NCI-H510A (cell line): ENCODE results near the gene POLR2E.

Experiments
- DNase-seq: peaks from one replicate; lab custom pipeline; 2025; lab: John Stamatoyannopoulos, UW

The POLR2E gene

DNA sequence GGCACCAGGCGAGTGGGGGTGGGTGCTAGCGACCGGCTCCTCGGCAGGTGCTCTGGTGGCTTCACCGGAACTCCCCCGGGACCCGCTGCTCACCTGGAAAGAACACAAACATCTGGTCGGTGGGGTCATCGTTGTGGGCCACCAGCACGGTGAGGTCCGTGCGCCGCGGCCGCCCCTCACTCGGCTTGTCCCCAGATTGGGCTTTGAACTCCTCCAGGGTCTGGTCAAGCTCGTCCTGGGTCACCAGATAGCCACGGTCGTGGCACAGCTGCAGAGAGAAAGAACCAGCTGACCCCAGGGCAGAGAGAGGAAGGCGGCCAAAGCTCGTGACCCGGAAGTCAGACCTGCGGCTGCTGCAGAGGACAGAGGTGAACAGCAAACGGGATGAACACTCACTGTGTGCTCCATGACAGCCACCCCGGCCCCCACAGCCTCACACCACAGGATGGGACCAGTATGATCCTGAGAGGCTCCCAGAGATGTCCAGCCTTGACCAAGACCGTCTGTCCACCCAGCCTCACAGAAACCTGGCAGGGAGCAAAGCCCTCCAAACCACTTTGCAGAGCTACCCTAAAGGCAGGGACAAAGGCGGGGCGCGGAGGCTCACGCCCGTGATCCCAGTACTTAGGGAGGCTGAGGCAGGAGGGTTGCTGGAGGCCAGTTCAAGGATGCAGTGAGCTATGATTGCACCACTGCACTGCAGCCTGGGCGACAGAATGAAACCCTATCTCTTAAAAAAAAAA lies 1.2 kb downstream of the POLR2E start:
- DNase-seq, result no peak

DNA sequence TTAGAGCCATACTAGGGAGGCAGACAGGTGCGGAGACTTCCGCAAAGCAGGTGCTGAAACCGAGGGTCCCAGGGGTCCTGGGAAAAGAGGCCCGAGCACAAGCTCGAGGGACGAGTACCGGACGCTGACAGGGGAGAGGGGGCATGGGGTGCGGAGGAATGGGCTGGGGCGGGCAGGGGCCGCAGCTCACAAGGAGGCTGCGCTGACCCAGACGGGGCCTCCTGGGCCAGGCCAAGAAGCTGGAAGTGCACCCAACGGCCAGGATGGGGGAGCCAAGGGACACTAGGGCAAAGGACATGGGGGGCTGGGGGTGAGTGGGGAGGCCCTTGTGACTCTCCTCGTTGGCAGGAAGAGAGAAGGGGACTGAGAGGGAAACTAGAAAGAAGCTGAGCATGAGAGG lies 1.8 kb downstream of the POLR2E start:
- no peak for DNase-seq

DNA sequence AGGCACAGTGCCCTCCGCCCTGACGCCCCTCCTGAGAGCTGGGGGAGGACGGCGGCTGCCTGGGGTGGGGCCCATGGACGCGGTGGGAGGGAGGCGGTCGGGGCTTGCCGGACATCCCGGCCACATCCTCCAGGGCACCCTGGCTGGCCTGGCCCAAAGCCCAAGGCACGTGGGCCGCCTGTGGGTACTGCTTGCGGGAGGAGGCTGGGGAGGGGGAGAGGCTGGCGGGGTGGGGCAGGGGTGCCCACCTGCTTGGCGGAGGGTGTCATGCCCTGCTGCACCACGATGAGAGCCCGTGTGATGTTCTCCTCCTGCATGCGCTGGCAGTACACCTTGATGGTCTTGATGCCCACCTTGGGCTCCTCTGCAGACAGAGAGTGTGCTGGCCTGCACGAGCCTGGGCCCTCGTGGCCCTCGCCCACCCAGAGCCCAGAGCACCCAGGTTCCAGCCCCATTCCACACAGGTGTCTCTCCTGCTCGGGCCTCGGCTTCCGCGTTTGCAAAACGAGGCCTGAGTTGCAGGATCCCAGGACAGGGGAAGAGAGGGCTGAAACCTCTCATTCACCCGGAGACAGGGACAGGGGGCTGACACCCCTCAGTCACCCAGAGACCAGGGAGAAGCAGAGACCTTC lies 3.5 kb downstream of the POLR2E start:
- no peak for DNase-seq

DNA sequence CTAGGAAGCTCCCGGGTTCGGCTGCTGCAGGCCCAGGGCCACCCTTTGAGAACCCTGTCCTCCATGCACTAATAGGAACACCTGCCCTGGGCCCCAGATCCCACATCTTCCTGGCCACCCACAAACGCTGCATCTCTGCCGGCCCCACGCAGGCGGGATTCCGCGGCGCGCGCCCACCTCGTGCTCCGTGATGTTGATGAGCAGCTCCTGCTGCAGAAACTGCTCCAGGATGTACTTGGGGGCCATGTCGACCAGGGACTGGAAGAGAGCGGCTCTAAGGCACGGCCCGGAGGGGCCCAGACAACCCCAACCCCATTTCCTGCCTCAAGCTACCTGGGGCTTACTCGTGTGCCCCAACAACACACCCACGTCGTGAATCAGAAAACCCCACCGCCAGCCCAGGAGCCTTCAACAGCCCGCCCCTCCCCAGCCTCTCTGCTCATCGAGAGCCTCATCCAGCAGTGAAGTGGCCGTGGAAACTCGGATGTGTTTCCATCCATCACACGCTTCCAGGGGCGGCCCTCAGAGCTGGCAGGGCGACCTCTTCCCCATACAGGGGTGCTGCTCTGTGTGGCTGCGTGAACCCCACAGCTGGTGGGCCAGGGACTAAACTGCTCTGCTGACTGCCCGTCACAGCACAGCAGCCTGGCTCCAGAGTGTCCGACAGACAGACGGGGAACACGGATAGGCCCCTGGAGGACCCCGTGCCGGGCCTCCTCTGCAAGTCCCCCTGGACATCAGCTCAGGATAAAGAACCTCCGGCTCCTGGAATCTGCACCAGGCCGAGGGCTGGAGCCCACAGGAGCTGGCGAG lies 4.2 kb downstream of the POLR2E start:
- no peak for DNase-seq

DNA sequence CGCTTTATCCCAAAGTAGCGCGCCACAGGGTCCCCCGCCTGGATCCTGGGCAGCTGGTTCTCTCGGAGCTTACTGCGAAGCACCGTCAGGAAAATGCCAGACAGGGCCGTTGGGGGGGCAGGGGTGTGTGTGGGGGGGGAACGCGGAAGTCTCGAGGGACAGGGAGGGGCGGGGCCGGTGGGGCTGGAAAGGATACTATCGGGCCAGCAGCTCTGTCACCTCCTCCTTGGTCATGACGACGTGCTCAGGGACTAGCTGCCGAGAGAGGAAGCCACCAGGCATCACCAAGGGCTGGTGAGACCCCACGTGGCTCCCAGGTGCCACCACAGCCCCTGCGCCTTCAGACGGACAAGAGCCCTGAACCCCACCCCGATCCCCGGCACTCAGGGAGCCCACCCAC lies 5.3 kb downstream of the POLR2E start:
- no peak for DNase-seq

DNA sequence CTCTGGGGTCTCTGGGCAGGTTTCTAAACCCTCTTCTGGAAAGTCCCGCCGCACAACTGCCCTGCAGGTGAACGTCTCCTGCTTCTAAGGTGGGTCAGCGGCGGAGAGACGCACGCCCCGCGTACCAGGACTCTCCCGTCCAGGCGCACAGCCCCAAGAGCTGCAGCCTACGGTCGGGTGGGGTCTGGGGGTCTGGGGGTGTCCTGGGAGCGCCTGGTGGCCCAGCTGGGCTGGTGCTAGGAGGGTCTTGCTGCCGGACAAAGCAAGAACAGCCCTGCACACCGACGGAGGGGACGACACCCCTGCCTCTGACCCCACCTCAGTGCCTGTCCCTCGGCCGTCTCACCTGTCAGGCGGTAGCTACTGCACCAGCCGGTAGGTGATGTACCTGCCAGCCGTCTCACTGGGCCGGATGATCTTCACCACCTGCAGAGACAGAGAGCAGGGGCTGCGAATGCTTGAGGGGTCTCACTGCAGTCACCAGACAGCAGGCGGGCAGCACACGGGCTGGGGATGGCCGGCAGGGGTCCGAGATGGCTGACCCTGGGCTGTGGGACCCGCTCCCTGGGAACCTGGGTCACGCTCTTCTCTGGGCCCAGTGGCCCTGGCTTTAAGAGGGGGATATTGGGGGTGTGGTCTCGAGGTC lies 5.9 kb downstream of the POLR2E start:
- no peak for DNase-seq

DNA sequence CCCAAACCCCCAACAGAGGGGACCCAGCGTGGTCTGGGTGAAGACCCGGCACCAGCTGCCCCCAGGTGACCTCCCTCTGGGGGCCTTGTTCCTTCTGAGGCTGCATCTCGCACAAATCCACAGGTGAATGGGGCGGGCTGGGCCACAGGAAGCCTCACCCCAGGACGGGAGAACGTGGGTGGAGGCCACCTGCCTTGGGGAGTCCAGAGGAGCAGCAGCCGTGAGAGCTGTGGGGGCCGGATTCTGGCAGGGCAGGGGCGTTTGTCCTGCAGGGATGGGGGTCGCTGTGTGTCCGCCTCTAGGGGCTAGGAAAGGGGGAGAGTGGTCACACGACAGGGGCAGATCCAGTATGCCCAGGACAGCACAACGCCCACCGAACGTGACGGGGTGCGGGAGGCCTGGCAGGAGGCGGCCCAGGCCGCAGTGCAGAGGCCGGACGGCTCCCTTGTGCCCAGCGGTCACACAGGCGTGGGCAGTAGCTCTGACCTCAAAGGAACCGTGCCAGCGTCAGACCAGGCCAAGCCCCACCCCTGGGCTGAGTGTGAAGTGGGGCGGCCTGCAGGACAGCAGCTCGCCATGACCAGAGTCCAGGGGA lies 6.7 kb downstream of the POLR2E start:
- DNase-seq, result no peak

DNA sequence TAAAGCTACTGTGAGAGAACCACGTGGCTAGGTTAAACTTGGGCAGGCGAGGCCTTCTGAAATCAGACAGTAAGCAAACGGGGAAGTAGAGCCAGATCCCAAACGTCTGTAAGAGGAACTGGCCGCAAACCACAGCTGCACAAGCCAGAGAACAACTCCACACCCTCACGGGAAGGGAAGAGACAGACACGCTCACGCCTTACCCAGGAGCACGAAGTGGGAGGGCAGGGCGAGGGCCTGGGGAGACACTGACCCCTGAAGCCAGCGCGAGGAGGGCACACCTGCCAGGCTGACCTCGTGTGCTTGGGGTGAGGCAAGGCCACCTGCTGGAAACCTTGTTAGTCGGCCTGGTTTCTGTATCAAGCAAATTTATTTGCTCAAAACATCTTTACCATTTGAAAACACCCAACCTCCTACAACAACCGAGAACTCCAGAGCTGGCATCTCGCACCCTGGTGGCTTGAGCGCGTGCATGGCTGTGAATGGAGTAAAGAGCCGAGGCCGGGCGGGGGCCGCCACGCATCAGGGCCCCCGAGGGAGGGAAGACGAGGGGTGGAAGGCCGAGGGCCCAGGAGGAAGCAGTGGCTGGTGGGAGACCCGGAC lies 7.3 kb downstream of the POLR2E start:
- DNase-seq, result no peak

DNA sequence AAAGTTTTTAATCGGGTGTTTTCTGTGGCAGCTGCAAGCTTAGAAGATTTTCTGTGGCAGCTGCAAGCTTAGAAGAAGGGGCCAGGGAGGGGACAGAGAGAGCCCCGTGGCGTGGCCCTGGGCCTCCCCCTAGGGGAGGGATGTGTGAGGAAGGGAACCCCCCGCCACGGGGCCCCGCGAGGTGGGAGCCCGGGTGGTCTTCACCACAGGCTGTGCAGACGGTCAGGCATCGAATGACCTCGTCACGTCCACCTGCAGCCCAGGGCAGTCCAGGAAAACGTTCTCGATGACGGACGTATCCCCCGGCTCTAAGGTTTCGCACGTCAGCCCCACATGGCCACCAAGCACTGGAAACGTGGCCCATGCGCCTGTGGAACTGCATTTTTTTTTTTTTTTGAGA lies 8.6 kb downstream of the POLR2E start:
- DNase-seq, result no peak

DNA sequence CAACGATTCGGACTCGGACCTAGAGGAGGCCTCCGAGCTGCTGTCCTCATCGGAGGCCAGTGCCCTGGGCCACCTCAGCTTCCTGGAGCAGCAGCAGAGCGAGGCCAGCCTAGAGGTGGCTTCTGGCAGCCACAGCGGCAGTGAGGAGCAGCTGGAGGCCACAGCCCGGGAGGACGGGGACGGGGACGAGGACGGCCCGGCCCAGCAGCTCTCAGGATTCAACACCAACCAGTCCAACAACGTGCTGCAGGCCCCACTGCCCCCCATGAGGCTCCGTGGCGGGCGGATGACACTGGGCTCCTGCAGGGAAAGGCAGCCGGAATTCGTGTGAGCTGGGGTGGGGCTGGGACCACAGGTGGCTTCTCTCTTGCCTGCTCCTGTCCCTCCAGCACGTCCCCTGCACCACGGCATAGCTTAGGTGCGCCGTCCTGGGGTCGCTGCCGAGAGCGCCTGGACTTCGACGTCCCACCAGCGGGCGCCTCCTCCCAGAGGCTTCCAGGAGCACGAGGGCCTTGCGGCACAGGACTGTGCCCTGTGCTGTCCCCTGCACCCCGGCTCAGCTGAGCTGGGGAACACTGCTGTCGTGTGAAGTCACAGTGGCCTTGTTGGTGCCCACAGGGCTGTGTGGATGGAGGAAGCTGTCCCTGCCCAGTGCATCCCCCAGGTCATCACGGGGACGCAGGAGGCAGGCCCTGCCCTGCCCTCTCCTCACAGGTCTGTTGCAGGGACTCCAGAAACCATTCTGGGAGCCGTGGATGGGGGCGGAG lies 9.3 kb downstream of the POLR2E start:
- no peak for DNase-seq

DNA sequence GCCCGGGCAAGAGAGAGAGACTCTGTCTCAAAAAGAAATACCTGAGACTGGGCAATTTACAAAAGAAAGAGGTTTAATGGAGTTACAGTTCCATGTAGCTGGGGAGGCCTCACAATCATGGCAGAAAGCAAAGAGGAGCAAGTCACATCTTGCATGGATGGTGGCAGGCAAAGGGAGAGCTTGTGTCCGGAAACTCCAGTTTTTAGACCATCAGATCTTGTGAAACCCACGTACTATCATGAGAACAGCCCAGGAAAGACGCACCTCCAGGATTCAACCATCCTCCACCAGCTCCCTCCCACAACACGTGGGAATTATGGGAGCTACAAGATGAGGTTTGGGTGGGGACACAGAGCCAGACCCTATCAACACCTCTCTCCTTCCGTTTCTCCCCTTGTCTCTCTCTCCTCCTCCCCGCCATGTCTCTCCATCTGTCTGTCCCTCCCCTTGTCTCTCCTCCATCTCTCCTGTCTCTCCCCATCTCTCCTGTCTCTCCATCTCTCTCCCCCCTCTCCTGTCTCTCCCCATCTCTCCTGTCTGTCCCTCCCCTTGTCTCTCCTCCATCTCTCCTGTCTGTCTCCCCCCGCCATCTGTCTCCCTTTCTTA lies 10.0 kb downstream of the POLR2E start:
- no peak for DNase-seq

DNA sequence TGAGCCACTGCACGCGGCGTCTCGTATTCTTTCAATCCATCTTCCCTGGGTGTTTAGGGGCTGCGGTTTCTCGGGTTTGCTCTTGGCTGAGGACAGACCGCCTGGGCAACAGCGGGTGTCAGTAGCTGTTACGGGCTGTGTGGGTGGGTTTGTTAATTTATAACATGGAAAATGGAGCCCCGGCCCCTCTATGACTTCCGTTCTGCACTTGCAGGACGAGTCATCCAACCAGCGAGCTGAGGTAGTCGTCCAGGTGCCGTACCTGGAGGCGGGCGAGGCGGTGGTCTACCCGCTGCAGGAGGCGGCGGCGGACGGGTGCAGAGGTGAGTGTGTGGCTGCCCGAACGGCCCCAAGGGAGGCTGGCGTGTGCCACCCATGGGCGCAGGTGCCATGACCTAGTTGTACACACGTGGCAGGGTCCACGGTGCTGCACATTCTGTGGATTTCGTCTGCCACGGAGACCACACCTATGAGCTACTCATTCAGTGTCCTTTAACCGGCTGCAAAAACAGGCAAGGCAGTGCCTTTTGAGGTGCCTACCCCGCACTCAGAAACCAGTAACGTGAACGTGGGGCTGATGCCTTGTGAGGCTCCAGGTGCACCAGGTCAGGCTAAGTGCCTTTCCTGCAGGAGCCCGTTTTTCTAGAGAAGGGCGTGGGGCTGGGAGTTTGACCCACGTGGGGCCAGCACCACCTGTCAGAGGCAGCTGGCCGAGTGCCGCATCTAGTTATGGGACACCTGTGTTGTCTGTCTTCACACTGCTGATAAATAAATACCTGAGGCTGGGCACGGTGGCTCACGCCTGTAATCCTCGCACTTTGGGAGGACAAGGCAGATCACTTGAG lies 10.9 kb downstream of the POLR2E start:
- no peak for DNase-seq

DNA sequence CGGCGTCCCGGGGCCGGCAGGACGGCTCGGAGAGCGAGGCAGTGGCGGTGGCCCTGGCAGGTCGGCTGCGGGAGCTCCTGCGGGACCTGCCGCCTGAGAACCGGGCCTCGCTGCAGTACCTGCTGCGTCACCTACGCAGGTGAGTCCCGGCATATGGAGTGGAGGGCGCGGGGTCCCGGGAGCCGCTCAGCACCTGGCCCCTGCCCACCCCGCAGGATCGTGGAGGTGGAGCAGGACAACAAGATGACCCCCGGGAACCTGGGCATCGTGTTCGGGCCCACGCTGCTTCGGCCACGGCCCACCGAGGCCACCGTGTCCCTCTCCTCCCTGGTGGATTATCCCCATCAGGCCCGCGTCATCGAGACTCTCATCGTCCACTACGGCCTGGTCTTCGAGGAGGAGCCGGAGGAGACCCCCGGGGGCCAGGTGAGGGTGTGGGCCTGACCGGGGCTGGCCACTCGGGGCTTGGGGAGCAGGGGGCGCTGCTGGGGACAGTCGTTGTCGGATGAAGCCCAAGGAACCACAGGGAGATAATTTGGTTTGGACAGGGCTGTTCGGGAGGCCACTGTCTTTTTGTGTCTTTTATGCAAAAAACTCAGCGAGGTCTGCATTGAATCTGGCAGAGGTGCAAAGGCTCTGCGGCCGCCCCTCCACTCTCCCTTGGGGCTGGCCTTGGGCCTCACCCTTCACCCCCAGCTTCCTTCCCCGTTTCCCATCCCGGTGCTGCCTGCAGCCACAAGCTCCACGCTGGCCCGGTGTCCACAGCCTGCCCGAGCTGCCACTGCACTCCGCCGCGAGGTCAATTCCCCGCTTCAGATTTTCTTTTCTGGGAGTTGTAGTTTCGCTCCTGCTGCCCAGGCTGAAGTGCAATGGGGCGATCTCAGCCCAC lies 12.0 kb downstream of the POLR2E start:
- DNase-seq, result no peak

DNA sequence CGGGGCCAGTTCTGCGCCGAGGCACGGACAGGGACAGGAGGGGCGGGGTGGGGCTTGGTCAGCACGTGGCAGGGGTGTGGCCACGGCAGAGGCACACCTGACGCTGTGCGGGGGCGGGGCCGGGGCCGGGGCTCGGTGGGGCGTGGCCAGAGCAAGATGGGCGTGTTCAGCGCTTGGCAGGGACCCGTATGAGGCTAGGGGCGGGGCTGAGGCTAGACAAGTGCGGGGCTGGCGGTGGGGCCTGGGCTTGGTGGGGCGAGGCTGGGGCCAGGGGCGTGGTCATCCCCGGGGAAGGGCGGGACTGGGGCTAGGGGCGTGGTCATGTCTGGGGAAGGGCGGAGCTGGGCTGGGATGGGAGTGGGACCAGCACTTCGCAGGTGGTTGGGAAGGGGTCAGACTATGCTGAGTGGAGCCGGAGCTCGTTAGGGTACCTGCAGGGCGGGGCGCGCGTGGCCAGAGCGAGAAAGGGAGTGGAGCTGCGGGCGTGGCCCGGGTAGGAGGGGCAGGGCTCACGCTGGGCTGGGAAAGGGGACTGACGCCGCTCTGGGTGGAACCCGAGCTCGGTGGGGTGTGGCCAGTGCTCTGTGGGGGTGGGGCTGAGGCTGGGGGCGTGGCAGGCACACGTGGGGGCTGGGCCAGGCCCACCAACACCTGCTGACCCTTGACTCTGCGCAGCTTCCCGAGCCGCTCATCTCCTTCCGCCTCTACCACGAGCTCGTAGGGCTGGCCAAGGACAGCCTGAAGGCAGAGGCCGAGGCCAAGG lies 12.8 kb downstream of the POLR2E start:
- DNase-seq, result peak; percentile 75

DNA sequence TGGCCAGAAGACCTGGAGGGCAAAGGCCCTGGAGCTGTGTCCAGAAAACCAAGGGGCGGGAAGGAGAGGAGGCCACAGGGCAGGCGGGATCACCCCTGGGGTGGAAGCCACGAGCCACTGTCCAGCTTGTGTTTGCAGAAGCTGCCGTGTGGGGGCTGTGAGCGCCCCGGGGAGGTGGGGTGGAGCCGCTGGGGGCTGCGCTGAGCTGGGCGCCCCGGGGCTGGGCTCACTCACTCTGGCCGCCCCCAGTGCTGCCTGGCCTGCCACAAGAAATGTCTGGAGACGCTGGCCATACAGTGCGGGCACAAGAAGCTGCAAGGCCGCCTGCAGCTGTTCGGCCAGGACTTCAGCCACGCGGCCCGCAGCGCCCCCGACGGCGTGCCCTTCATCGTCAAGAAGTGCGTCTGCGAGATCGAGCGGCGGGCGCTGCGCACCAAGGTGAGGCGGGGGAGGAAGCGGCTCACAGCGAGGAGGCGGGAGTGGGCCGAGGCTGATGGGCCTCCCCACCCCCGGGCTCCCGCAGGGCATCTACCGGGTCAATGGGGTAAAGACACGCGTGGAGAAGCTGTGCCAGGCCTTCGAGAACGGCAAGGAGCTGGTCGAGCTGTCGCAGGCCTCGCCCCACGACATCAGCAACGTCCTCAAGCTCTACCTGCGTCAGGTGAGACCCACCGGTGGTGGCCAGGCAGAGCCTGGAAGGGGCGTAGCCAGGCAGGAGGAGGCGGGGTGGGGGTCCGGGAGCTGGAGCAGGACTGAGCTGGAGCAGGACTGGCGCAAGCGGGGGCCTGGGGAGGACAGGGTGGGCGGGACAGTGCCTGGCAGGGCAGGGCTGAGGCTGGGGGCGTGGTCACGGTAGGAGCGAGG lies 13.6 kb downstream of the POLR2E start:
- no peak for DNase-seq

DNA sequence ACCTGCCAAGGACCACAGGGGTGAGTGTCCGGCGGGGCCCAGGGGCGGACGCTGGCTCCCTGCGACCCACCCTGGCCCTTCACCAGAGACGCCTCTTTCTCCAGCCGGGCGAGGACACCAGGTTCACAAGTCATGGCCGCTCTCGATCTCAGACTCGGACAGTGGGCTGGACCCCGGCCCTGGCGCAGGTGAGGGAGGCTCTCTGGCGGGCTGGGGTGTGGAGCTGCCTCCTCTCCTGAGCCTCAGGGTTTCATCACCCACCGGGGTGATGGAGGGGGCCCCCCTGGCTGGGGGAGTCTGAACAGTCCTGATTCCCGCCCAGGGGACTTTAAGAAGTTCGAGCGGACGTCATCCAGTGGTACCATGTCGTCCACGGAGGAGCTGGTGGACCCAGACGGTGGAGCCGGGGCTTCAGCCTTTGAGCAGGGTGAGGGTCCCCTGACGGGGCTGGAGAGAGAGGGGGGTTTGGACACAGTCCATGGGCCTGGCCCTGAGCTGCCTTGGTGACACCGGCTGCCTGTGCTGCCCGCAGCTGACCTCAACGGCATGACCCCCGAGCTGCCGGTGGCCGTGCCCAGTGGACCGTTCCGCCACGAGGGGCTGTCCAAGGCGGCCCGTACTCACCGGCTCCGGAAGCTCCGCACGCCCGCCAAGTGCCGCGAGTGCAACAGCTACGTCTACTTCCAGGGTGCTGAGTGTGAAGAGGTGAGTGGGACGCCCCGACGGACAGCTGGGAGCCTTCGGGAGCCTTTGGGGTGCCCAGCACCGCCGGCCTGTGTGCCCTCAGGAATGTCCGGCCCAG lies 14.6 kb downstream of the POLR2E start:
- no peak for DNase-seq
